ENCODE data around the gene KCMF1.
A peak's percentile ranks its signal among the peaks of the same experiment; 100 is the strongest.

KCMF1 gene

DNA sequence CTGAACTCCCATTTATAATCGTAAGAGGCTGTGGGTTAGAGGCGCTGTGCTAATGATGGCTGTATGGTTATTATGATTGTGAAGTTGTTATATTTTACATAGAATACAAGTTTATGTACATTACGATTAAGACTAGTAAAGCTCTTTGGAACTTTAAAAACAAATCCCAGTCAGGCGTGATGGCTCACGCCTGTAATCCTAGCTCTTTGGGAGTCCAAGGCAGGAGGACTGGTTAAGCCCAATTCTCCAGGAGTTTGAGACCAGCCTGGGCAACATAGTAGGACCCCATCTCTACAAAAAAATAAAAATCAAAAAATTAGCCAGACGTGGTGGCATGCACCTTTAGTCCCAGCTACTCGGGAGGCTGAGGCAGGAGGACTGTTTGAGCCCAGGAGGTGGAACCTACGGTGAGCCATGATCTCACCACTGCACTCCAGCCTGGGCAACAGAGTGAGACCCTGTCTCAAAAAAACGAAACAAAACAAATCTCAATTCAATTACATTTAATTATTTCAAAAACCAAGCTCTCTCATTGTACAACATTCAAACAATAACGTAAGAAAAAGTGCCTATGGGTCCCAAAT, 23.9 kb upstream of the KCMF1 start:
- TF ChIP-seq, protein P1, sequence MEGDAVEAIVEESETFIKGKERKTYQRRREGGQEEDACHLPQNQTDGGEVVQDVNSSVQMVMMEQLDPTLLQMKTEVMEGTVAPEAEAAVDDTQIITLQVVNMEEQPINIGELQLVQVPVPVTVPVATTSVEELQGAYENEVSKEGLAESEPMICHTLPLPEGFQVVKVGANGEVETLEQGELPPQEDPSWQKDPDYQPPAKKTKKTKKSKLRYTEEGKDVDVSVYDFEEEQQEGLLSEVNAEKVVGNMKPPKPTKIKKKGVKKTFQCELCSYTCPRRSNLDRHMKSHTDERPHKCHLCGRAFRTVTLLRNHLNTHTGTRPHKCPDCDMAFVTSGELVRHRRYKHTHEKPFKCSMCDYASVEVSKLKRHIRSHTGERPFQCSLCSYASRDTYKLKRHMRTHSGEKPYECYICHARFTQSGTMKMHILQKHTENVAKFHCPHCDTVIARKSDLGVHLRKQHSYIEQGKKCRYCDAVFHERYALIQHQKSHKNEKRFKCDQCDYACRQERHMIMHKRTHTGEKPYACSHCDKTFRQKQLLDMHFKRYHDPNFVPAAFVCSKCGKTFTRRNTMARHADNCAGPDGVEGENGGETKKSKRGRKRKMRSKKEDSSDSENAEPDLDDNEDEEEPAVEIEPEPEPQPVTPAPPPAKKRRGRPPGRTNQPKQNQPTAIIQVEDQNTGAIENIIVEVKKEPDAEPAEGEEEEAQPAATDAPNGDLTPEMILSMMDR (IDR thresholded peaks at IDR 0.05) = no peak
- Histone ChIP-seq H3K9me3 (no peaks in the 10 kb centered on the region), H3K36me3 (no peaks in the 10 kb centered on the region), H3K4me3 (ENCODE audit: low read depth in 1 of 2, low read length in 1 of 2) (no peak overlapping the region), H3K27ac (peak overlapping the region; percentile 83), H3K4me1 (ENCODE audit: control insufficient read depth in 1 of 2, insufficient read depth in 1 of 2, low read depth in 1 of 2, low read length in 1 of 2) (peaks cover 13 to 28% of the 10 kb centered on the region in 2 experiments), H3K27me3 (no peaks in the 10 kb centered on the region)

GRCh38 chr2:84953535-84953934, 17.4 kb upstream of the KCMF1 start:
- Histone ChIP-seq H3K27ac (no peak overlapping the region), H3K36me3 (no peaks in the 10 kb centered on the region), H3K27me3 (no peaks in the 10 kb centered on the region), H3K9me3 (no peaks in the 10 kb centered on the region), H3K4me1 (ENCODE audit: control insufficient read depth in 1 of 2, insufficient read depth in 1 of 2, low read depth in 1 of 2, low read length in 1 of 2) (no peaks in the 10 kb centered on the region), H3K4me3 (ENCODE audit: low read depth in 1 of 2, low read length in 1 of 2) (no peak overlapping the region)
- TF ChIP-seq, protein P1 (IDR thresholded peaks at IDR 0.05) = no peak

GRCh38 chr2:84954329-84954728, 16.6 kb upstream of the KCMF1 start:
- Histone ChIP-seq H3K4me3 (ENCODE audit: low read depth in 1 of 2, low read length in 1 of 2) (no peak overlapping the region), H3K27ac (no peak overlapping the region), H3K27me3 (no peaks in the 10 kb centered on the region), H3K4me1 (ENCODE audit: control insufficient read depth in 1 of 2, insufficient read depth in 1 of 2, low read depth in 1 of 2, low read length in 1 of 2) (no peaks in the 10 kb centered on the region), H3K36me3 (no peaks in the 10 kb centered on the region), H3K9me3 (no peaks in the 10 kb centered on the region)
- TF ChIP-seq, protein P1 (IDR thresholded peaks at IDR 0.05) = no peak

DNA sequence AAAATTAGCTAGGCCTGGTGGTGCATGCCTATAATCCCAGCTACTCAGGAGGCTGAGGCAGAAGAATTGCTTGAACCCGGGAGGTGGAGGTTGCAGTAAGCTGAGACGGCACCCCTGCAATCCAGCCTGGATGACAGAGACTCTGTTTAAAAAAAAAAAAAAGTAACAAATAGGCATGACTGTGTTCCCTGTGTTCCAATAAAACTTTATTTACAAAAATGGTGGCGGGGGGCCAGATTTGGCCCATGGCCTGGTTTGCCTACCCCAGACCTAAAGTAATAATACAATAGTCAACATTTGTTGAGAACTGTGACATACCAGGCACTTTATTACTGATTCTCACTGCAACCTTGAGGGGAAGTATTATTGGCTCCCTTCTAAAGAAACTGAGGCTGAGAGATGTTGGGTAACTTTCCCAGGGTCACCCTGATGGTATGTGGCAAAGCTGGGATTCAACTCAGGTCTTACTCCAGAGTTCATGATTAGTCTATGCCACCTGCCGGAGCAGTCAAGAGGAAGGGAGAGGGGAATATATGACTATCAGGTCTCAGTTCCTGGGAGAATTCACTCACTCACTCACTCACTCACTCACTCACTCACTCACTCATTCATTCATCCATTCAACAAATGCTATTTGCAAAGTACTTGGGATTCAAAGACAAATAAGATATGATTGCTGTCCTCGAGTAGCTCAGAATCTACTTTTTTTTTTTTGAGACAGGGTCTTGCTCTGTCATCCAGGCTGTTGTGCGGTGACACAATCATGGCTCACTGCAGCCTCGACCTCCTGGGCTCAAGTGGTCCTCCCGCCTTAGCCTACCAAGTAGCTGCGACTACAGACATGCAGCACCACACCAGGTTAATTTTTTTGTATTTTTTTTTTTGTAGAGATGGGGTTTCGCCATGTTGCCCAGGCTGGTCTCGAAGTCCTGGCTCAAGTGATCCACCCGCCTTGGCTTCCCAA, 14.3 kb upstream of the KCMF1 start:
- H3K4me1 ChIP-seq (ENCODE audit: control insufficient read depth in 1 of 2, insufficient read depth in 1 of 2, low read depth in 1 of 2, low read length in 1 of 2) = no peaks in the 10 kb centered on the region
- no peaks in the 10 kb centered on the region for H3K9me3 ChIP-seq
- no peak overlapping the region for H3K27ac ChIP-seq
- H3K4me3 ChIP-seq (ENCODE audit: low read depth in 1 of 2, low read length in 1 of 2) = no peak overlapping the region
- no peaks in the 10 kb centered on the region for H3K36me3 ChIP-seq
- TF ChIP-seq, protein P1 (IDR thresholded peaks at IDR 0.05) = no peak
- no peaks in the 10 kb centered on the region for H3K27me3 ChIP-seq

DNA sequence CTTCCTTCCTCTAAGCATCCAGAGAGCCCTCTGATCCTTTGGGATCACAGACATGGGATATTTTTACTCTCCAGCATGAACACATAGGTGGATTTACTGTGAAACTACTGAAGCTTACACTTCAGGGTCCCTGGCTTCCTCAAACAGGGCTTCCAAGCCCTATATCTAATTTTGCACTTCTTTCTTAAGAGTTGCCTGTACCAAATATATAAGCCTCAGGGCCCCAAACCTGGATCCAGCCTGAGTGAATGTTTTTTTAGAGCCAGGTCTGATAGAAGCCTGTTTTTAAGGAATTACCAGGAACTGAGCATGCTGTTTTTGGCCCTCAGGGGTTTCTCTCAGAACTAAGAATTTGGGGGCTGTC, 13.2 kb upstream of the KCMF1 start:
- Histone ChIP-seq H3K4me1 (ENCODE audit: control insufficient read depth in 1 of 2, insufficient read depth in 1 of 2, low read depth in 1 of 2, low read length in 1 of 2) (no peaks in the 10 kb centered on the region), H3K27ac (no peak overlapping the region), H3K9me3 (no peaks in the 10 kb centered on the region), H3K27me3 (no peaks in the 10 kb centered on the region), H3K4me3 (ENCODE audit: low read depth in 1 of 2, low read length in 1 of 2) (no peak overlapping the region), H3K36me3 (no peaks in the 10 kb centered on the region)
- TF ChIP-seq, protein P1 (IDR thresholded peaks at IDR 0.05) = no peak

Data from neutrophil (primary cell).